Ovary (tissue), 3 donors: Measurements from ENCODE around the gene TAF11L11.
"Not testable (repeated sequence)": the region's sequence is repeated elsewhere in the genome, so short reads cannot be mapped to it uniquely, and the experiment has no call there.

Experiments used
- POLR2A ChIP-seq: fragments of 450-650 bp; IDR thresholded peaks from one replicate; pipeline ENCODE4 v1.6.1; 2017; ENCODE audit warnings: antibody characterized with exemption, mild to moderate bottlenecking, moderate library complexity
- TF ChIP-seq, protein P1 (sequence below), 3 donors: fragments of 450-650 bp in 2 of 3; fragments of 200-600 bp in 1 of 3; IDR thresholded peaks; one replicate each; pipeline versions ENCODE4 v1.5.1 to v1.8.0; 2016 to 2022; ENCODE audit warnings: antibody characterized with exemption in 3 of 3, mild to moderate bottlenecking in 1 of 3
- donor health status: DM: no; HTN: no; CAD: no.

DNA sequence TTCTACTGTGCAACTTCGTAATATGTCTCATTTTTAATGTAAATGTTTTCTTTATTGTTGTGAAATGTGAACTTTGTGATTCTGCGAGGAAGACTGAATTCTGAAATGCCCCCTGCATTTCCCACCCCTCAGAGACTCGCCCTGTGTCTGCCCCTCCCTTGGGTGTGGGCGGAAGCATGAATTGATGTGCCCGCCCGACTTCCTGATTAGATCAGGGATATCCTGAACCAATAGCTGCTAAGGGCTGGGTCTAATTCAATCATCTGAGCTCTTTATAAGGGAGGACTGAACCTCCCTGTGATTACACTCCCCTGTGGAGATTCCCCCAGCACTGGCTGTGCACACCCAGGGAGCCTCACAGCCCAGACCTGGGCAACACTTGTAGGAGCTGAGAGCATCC is at the start of gene TAF11L11:
- TF ChIP-seq, protein P1, sequence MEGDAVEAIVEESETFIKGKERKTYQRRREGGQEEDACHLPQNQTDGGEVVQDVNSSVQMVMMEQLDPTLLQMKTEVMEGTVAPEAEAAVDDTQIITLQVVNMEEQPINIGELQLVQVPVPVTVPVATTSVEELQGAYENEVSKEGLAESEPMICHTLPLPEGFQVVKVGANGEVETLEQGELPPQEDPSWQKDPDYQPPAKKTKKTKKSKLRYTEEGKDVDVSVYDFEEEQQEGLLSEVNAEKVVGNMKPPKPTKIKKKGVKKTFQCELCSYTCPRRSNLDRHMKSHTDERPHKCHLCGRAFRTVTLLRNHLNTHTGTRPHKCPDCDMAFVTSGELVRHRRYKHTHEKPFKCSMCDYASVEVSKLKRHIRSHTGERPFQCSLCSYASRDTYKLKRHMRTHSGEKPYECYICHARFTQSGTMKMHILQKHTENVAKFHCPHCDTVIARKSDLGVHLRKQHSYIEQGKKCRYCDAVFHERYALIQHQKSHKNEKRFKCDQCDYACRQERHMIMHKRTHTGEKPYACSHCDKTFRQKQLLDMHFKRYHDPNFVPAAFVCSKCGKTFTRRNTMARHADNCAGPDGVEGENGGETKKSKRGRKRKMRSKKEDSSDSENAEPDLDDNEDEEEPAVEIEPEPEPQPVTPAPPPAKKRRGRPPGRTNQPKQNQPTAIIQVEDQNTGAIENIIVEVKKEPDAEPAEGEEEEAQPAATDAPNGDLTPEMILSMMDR (IDR thresholded peaks at IDR 0.05) = not testable (repeated sequence)
- not testable (repeated sequence) for TF ChIP-seq POLR2A
